ENCODE data around the gene ITGBL1.

DNA sequence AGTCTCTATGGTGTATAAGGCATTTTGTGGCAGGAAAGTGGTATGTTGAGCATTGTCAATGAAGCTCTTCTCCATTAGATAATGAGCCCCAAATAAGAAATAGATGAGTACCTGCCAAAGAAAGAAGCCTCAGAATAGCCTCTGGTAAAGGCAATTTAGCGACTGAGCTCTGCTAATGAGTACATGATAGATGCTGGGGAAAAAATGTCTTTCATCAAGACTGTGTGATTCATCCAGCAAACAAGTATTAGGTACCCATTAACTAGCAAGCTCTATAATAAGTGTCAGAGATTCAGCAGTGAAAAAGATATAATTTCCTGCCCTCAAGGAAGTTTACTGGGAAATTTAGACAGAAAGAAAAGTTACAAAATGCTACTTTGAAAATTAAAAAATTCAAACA is 294.6 kb downstream of the ITGBL1 start:
- TF ChIP-seq POLR2AphosphoS5 (IDR thresholded peaks at IDR 0.05; ENCODE audit: low read depth, low read length), result no peak
- no peak for TF ChIP-seq POLR2A (IDR thresholded peaks at IDR 0.05; ENCODE audit: low read depth, low read length)
- no peak for TF ChIP-seq TAF1 (IDR thresholded peaks at IDR 0.05; ENCODE audit: borderline replicate concordance, low read depth, low read length)
